HL-60 (cell line): ENCODE results near the gene PCCA.

Source experiments
- CTCF ChIP-seq: IDR thresholded peaks from one replicate; pipeline ENCODE4 v1.5.1; 2011; ENCODE audit warnings: low read length, control low read depth, inconsistent platforms; ENCODE audit not compliant: insufficient read depth
- POLR2AphosphoS5 ChIP-seq: IDR thresholded peaks from 2 replicates; pipeline ENCODE4 v1.6.1; 2012; ENCODE audit warnings: low read depth
- REST ChIP-seq: IDR thresholded peaks from 2 replicates; pipeline ENCODE4 v1.6.1; 2012; ENCODE audit warnings: low read depth; ENCODE audit not compliant: insufficient replicate concordance
- SPI1 ChIP-seq: IDR thresholded peaks from 2 replicates; pipeline ENCODE4 v1.6.1; 2012; ENCODE audit warnings: low read depth, mild to moderate bottlenecking, borderline replicate concordance

- TF ChIP-seq SPI1 (no peak), CTCF (no peak), POLR2AphosphoS5 (no peak), REST (no peak)
Measured at GRCh38 chr13:100460266-100460665, 371.4 kb downstream of the PCCA start.
